DMS79 treated with DMSO at 0.1 percent for 48 hours (cell line): ENCODE results near the gene PRSS1.

Experiments used
- DNase-seq: peaks from one replicate; lab custom pipeline; 2025; lab: John Stamatoyannopoulos, UW

Gene PRSS1

GRCh38 chr7:142795339-142795863, 46.1 kb downstream of the PRSS1 start:
- no peak for DNase-seq

GRCh38 chr7:142796001-142796500, 46.8 kb downstream of the PRSS1 start:
- DNase-seq = no peak

GRCh38 chr7:142796501-142797390, 47.5 kb downstream of the PRSS1 start:
- no peak for DNase-seq

GRCh38 chr7:142797391-142798377, 48.4 kb downstream of the PRSS1 start:
- no peak for DNase-seq

GRCh38 chr7:142798451-142799436, 49.5 kb downstream of the PRSS1 start:
- no peak for DNase-seq

GRCh38 chr7:142799437-142799835, 50.2 kb downstream of the PRSS1 start:
- DNase-seq = no peak

GRCh38 chr7:142800088-142800487, 50.8 kb downstream of the PRSS1 start:
- DNase-seq = no peak

- DNase-seq = no peak
These were observed 51.5 kb downstream of the PRSS1 start for GRCh38 chr7:142800699-142801260.

GRCh38 chr7:142801601-142802295, 52.5 kb downstream of the PRSS1 start:
- DNase-seq = no peak

- no peak for DNase-seq
These were observed 53.0 kb downstream of the PRSS1 start for GRCh38 chr7:142802301-142802700.
